Measurements from ENCODE around the gene NAIF1.

The NAIF1 gene

GRCh38 chr9:128078504-128079434 is 11.6 kb upstream of the NAIF1 start:
- TF ChIP-seq SIN3A (IDR thresholded peaks at IDR 0.05; ENCODE audit: borderline replicate concordance, insufficient read depth, low read length) (no peak), REST (IDR thresholded peaks at IDR 0.05; ENCODE audit: insufficient read depth in 1 of 2, low read depth in 2 of 2, low read length in 2 of 2) (no peak), POLR2AphosphoS5 (IDR thresholded peaks at IDR 0.05; ENCODE audit: low read depth, low read length) (no peak), TAF1 (IDR thresholded peaks at IDR 0.05; ENCODE audit: borderline replicate concordance, insufficient read depth, low read length) (no peak), FOXP2 (optimal IDR thresholded peaks at IDR 0.05; ENCODE audit: borderline replicate concordance, extremely low read depth, extremely low read length, insufficient read depth) (no peak)

GRCh38 chr9:128077847-128078503 is 10.9 kb upstream of the NAIF1 start:
- TF ChIP-seq REST (IDR thresholded peaks at IDR 0.05; ENCODE audit: insufficient read depth in 1 of 2, low read depth in 2 of 2, low read length in 2 of 2) (no peak), FOXP2 (optimal IDR thresholded peaks at IDR 0.05; ENCODE audit: borderline replicate concordance, extremely low read depth, extremely low read length, insufficient read depth) (no peak), POLR2AphosphoS5 (IDR thresholded peaks at IDR 0.05; ENCODE audit: low read depth, low read length) (no peak), SIN3A (IDR thresholded peaks at IDR 0.05; ENCODE audit: borderline replicate concordance, insufficient read depth, low read length) (no peak), TAF1 (IDR thresholded peaks at IDR 0.05; ENCODE audit: borderline replicate concordance, insufficient read depth, low read length) (no peak)

- TF ChIP-seq SIN3A (IDR thresholded peaks at IDR 0.05; ENCODE audit: borderline replicate concordance, insufficient read depth, low read length) (no peak), FOXP2 (optimal IDR thresholded peaks at IDR 0.05; ENCODE audit: borderline replicate concordance, extremely low read depth, extremely low read length, insufficient read depth) (no peak), TAF1 (IDR thresholded peaks at IDR 0.05; ENCODE audit: borderline replicate concordance, insufficient read depth, low read length) (no peak), REST (IDR thresholded peaks at IDR 0.05; ENCODE audit: insufficient read depth in 1 of 2, low read depth in 2 of 2, low read length in 2 of 2) (no peak), POLR2AphosphoS5 (IDR thresholded peaks at IDR 0.05; ENCODE audit: low read depth, low read length) (no peak)
Measured at GRCh38 chr9:128073253-128073886, 6.2 kb upstream of the NAIF1 start.

GRCh38 chr9:128072144-128073021 is 5.3 kb upstream of the NAIF1 start:
- TF ChIP-seq FOXP2 (optimal IDR thresholded peaks at IDR 0.05; ENCODE audit: borderline replicate concordance, extremely low read depth, extremely low read length, insufficient read depth) (no peak), REST (IDR thresholded peaks at IDR 0.05; ENCODE audit: insufficient read depth in 1 of 2, low read depth in 2 of 2, low read length in 2 of 2) (no peak), TAF1 (IDR thresholded peaks at IDR 0.05; ENCODE audit: borderline replicate concordance, insufficient read depth, low read length) (no peak), POLR2AphosphoS5 (IDR thresholded peaks at IDR 0.05; ENCODE audit: low read depth, low read length) (no peak), SIN3A (IDR thresholded peaks at IDR 0.05; ENCODE audit: borderline replicate concordance, insufficient read depth, low read length) (no peak)

Measured in PFSK-1 (cell line).